Stimulated activated CD8-positive, alpha-beta memory T cell treated with anti-CD3 and anti-CD28 coated beads, Interleukin-2, amount 100 ng/mL, for 48 hours (primary cell): Measurements from ENCODE around the gene GIPC2.
"Not testable (repeated sequence)": the region's sequence is repeated elsewhere in the genome, so short reads cannot be mapped to it uniquely, and the experiment has no call there.

Experiments
- DNase-seq, 2 donors: peaks; one replicate each; pipeline ENCODE4 v3.0.0-alpha.2; 2020; ENCODE audit warnings: low read depth in 2 of 2

The GIPC2 gene

GRCh38 chr1:78036450-78036849 lies 9.3 kb upstream of the GIPC2 start:
- no peak for DNase-seq

- no peak for DNase-seq
Measured at GRCh38 chr1:78038071-78038470, 7.7 kb upstream of the GIPC2 start.

DNA sequence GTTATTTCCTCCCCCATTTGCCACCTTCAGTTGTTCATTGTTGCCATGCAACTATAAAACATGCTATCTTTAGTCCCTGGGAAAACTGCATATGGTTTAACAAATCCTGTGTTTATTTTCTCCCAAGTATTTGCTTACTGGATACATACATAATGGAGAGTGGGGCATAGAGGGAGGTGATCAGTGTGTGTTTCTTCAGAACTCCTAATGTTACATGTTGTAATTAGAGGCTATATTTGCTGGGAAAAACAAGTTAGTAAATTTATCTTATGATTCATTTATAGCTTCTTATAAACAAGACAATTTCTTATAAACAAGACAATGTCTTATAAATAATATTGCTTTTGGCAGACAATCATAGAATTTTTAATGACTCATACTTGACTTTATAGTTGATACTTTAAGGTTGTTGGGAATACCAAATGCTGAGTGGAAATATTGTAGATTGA lies 7.3 kb upstream of the GIPC2 start:
- DNase-seq = no peak

DNA sequence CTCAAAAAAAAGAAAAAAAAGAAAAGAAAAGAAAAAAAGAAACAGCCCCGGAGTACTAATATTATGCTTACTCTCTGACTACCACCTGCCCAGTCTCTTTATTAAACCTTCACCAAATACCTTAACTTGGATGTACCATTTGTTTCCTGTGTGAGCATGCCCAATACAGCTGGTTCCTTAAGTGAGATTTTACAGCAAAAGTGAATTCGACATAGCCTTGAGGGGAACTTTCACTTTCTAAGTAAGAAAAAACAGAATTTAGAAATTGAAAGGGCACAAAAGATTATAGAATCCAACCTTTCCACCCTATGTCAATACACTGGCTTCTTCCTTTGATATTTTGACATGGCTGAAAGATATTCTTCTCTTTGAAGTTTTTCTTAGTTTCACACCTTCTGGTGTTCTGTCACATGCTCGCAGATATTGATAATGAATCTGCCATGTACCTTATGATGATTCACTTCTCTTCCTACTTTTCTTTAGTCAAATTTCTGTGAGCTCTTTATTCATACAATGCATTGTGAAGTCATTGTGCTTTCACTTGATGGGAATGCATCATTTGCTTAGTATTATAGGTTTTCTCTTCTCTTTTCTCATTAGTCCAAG lies 5.2 kb upstream of the GIPC2 start:
- DNase-seq = no peak

- no peak for DNase-seq
Measured at GRCh38 chr1:78043436-78043835, 2.3 kb upstream of the GIPC2 start.

- DNase-seq = no peak
Measured at GRCh38 chr1:78044796-78045562, 787 bp upstream of the GIPC2 start.

DNA sequence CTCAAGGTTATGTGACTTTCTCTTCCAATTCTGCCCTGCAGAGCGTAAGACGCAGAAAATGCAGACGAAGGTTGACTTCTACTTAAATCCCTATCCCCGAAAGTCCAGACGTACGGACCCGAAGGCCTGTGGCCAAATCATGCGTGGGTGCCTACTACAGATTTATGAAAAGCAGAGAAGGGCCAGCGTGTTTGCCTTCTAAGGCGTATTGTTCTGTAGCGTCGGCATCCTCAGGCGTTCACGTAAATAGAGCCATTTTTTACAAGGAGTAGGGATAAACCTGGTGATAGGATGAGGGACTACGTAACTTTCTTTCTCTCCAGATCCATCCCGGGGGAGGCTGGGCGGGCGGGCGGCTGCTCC lies 222 bp upstream of the GIPC2 start:
- DNase-seq = no peak

- DNase-seq = no peak
Measured at GRCh38 chr1:78047106-78047505, 1.3 kb downstream of the GIPC2 start.

- DNase-seq = no peak
Measured at GRCh38 chr1:78047631-78048030, 1.9 kb downstream of the GIPC2 start.

GRCh38 chr1:78048446-78048845 lies 2.7 kb downstream of the GIPC2 start:
- DNase-seq = no peak

- no peak for DNase-seq
Measured at GRCh38 chr1:78049396-78049795, 3.6 kb downstream of the GIPC2 start.

GRCh38 chr1:78051005-78051404 lies 5.2 kb downstream of the GIPC2 start:
- no peak for DNase-seq

DNA sequence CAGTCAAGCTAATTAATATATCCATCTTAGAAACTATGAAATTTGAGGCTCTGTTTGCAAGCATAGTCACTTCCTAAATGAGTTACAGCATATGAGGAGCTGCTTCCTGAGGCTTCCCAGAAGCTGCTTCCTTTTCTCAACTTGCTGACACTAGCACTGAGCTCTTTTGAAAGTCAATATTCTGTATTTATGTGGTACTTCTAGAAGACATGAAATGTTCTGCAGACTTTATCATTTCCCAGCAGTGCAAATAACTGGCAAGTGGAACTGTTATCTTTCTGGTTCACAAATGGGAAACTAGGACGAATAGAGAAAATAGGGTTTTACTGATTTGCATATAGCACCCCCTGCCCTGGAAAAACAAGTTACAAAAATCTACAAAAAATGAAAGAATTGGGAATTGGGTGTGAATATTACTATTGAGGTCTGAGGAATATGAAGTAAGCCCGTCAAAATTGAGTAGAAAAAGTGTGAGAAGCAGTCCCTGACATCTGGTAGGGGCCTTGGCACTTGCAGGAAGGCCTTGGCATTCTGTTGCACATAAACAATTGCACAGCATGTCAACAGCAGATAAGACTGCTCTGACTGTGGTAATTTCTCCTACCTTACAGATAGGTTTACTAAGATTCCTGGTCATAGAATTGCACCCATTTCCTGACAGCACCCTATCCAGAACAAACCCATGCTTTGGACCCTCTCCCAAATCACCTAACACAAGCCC lies 7.1 kb downstream of the GIPC2 start:
- DNase-seq = no peak

GRCh38 chr1:78053498-78053897 lies 7.7 kb downstream of the GIPC2 start:
- no peak for DNase-seq

GRCh38 chr1:78054559-78054958 lies 8.8 kb downstream of the GIPC2 start:
- DNase-seq = no peak

DNA sequence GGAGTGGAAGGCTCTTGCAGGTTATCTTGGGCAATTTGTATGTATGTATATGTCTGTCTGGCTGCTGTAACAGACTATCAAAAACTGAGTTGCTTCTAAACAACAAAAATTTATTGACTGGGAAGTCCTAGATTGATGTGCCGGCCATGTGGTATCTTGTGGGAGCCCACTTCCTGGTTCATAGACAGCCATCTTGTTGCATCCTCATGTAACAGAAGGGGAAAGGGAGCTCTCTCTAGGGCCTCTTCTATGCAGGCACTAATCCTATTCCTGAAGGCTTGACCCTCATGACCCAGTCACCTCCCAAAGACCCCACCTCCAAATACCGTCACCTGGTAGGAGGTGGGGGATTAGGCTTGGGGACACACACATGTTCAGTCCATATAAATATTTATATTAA lies 9.2 kb downstream of the GIPC2 start:
- no peak for DNase-seq

GRCh38 chr1:78055565-78056132 lies 9.9 kb downstream of the GIPC2 start:
- DNase-seq = no peak

DNA sequence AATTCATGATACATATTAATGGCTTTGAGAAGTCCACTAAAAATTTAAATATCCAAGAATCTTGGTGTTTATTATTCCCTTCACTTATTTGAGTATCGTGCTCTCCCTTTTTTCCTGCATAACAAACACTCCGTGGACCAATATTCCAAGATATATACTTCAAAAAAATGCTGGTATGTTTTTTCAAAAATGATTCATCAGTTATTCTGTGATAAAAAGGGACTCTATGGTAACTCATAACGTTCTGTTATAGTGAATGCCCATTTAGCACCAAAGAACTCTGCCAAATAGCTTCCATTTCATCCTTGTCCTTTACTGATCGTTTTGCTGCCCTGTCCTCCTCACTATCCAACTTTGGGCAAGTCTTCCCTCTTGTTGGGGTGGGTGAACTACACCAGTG lies 12.9 kb downstream of the GIPC2 start:
- no peak for DNase-seq

DNA sequence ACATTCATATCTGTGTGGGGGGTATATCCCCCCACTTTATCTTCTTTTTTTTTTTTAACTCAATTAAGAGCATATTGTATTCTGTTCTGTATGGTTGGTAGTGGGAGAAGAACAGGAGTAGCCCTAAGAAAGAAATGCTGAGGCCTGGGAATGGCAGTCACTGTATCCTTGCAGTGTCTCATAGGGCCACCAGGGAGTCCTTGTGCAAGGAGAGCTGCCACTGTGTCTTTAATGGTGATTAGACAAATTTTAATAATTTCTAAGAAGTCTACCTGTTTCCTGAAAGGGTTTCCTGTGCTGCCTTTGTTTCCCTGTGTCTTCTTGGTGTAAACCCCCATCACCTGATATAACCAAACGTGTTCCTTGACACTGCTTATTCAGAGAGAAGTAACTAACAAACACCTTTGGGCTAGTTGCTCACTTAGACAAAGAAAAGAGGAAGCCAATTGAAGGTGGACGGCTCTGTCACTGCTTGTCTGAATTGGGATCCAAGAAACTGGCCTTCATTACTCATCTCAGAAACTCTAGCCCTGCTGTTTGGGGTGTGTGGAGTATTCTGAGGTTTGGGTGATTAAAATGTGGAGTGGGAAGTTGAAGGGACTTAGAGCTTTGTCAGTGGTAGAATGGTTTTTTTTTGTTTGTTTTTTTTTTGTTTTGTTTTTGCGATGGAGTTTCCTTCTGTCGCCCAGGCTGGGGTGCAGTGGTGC lies 15.2 kb downstream of the GIPC2 start:
- DNase-seq = no peak

GRCh38 chr1:78061825-78062523 lies 16.2 kb downstream of the GIPC2 start:
- no peak for DNase-seq

GRCh38 chr1:78064886-78065285 lies 19.1 kb downstream of the GIPC2 start:
- DNase-seq = not testable (repeated sequence)
